SU-DHL-6 (cell line): ENCODE results near the gene WIPF1.

Experiments
- CTCF ChIP-seq: fragments of 200-600 bp; sonication (generic); IDR thresholded peaks from one replicate; pipeline ENCODE4 v1.5.1; 2017; ENCODE audit warnings: antibody characterized with exemption, mild to moderate bottlenecking, low read length, moderate library complexity; ENCODE audit not compliant: insufficient read depth, poor library complexity, severe bottlenecking
- EZH2phosphoT487 ChIP-seq: fragments of 200-600 bp; sonication (generic), shearing (Covaris generic); conservative IDR thresholded peaks from 2 replicates; pipeline ENCODE4 v1.6.1; 2018; ENCODE audit warnings: mild to moderate bottlenecking, antibody characterized with exemption, low read length, moderate library complexity, mixed read lengths

- TF ChIP-seq CTCF: no peak
- TF ChIP-seq EZH2phosphoT487: no peak
Observed at GRCh38 chr2:174595116-174595809, 2.3 kb downstream of the WIPF1 start.
